ENCODE results near the gene MAP3K13.

GRCh38 chr3:185351396-185351795 lies 11.5 kb upstream of the MAP3K13 start:
- TF ChIP-seq POLR2A (IDR thresholded peaks at IDR 0.05) (no peak), CTCF (IDR thresholded peaks at IDR 0.05 in 8 of 11, conservative IDR thresholded peaks at IDR 0.05 in 3 of 11) (no peak), POLR2AphosphoS5 (IDR thresholded peaks at IDR 0.05) (no peak)
